GM21447 (cell line): ENCODE measurements around the gene FRMD3.
A peak's percentile ranks its signal among the peaks of the same experiment; 100 is the strongest.
"Not testable (repeated sequence)": the region's sequence is repeated elsewhere in the genome, so short reads cannot be mapped to it uniquely, and the experiment has no call there.

ENCODE experiments used
- ATAC-seq: cut with Tn5 transposase; IDR thresholded peaks from one replicate; pipeline ENCODE4 v1.9.1; 2021; ENCODE audit not compliant: unreplicated experiment

FRMD3 gene

GRCh38 chr9:83523684-83524083, 14.5 kb downstream of the FRMD3 start:
- no peak for ATAC-seq

GRCh38 chr9:83521411-83521810, 16.8 kb downstream of the FRMD3 start:
- no peak for ATAC-seq

GRCh38 chr9:83521011-83521410, 17.2 kb downstream of the FRMD3 start:
- ATAC-seq = no peak

DNA sequence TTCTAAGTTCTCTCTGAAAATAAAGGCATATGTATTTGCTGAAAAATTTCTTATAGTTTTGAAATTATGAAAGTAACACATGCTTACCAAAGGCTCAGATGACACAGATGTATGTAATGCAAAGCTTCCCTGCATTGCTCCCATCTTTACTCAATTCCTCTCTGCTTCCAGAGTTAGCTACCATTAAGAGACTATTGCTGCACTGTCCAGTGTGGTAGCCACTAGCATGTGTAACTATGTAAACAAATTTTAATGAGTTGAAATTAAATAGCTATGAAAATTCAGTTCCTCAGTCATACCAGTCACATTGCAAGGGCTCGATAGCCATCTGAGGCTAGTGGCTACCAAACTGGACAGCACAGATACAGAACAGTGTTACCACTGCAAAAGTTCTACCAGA, 17.9 kb downstream of the FRMD3 start:
- no peak for ATAC-seq

DNA sequence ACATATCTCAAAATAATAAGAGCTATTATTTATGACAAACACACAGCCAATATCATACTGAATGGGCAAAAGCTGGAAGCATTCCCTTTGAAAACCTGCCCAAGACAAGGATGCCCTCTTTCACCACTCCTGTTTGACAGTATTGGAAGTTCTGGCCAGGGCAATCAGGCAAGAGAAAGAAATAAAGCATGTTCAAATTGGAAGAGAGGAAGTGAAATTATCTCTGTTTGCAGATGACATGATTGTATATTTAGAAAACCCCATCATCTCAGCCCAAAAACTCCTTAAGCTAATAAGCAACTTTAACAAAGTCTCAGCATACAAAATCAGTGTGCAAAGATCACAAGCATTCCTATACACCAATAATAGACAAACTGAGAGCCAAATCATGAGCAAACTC, 20.2 kb downstream of the FRMD3 start:
- ATAC-seq = not testable (repeated sequence)

DNA sequence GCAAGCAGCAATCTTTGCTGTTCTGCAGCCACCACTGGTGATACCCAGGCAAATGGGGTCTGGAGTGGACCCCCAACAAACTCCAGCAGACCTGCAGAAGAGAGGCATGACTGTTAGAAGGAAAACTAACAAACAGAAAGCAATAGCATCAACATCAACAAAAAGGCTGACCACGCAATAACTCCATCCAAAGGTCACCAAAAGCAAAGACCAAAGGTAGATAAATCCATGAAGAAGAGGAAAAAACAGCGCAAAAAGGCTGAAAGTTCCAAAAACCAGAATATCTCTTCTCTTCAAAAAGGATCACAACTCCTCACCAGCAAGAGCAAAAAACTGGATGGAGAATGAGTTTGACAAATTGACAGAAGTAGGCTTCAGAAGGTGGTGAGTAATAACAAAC, 23.4 kb downstream of the FRMD3 start:
- ATAC-seq = no peak

DNA sequence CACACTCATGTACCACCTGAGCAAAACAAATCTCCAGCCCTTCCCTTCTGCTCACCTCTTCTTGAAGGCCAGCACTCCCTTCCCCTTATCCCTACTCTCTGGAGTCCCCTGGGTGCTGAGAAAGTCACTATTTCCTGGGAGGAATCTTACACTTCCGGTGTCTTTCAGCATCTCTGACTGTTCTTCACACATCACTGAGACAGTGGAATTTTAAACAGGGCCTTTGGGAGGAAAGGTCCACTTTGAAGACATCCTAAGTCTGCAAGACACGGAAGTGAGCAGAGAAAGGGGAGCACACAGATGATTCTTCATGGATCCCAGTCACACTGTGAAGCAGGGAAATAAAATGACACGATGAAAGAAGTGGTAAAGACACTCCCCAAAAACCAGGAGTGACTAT, 25.6 kb downstream of the FRMD3 start:
- no peak for ATAC-seq

- peak; percentile 89 for ATAC-seq
Measured at GRCh38 chr9:83511051-83511450, 27.1 kb downstream of the FRMD3 start.

- ATAC-seq = no peak
Measured at GRCh38 chr9:83509402-83509801, 28.8 kb downstream of the FRMD3 start.

DNA sequence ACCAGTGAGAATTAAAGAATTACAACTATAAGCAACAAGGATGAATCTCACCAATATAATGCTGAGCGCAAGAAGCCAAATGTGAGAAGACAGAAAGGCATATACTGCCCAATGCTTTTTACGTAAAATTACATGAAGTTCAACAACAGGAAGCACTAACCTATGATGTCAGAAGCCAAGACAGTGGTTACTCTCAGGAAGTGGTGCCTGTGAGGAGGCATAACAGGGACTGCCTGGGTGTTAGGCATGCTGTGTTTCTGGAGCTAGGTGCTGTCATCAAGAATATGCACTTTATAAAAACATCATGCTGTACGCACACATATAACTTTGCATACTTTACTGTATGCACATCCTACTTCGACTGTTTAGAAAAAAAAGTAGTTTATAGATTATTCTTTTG, 30.1 kb downstream of the FRMD3 start:
- ATAC-seq = no peak

DNA sequence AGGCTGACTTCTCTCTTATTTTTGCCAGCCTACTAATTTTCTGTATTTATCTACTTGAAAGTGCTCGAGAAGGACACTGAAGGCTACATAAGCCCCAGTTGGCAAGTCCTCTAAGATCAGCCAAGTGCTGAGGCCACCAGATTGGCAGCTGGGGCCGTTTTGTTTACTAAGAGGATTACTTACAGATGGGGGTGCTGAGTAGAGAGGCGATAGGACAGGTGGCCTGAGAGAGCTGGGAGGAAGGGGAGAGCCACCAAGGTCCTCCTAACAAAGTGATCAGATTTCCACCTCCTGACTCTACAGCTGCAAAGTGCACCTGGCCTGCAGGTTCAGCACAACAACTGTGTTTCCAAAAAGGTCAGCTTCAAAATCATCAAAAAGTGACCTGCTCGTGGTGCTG, 32.9 kb downstream of the FRMD3 start:
- ATAC-seq = no peak

DNA sequence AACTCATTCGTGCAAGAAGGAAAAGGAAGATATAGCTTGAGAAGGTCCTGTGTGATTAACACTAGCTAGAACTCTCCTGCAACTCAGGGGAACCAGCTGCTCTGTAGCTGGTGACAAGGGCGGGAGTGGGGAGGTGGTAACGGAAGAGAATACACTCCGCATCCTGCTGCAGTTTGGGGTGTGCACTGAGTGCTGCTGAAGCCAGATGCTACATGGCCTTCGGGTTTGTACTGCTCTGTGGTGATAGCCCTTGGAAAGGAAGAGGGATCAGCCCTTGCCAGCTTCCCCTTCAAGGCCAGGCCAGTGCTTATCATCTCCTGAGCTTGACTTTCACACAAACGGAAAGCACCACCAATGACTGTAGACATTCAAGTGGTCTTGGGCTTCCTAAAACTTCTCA, 34.3 kb downstream of the FRMD3 start:
- ATAC-seq = no peak

- no peak for ATAC-seq
Measured at GRCh38 chr9:83501565-83501964, 36.6 kb downstream of the FRMD3 start.

GRCh38 chr9:83497441-83497840, 40.8 kb downstream of the FRMD3 start:
- no peak for ATAC-seq

- no peak for ATAC-seq
Measured at GRCh38 chr9:83491995-83492394, 46.2 kb downstream of the FRMD3 start.

DNA sequence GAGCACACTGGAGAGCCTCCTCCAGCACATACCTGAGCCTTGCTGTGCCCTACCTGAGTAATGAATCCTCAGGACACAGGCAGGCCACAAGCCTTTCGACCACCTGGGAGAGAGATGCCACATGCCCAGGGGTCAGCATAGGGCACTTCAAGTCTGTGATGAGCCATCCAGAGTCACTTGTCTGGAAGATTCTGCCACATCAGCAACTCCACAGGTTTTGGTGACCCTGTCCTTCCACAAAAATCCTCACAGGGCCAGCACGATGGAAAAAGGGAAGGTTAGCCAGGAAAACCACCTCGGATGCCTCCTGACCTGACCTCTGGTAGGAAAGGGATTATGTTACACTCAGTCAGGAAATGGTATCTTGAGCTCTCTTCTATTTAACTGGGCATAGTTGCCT, 46.8 kb downstream of the FRMD3 start:
- ATAC-seq = no peak

DNA sequence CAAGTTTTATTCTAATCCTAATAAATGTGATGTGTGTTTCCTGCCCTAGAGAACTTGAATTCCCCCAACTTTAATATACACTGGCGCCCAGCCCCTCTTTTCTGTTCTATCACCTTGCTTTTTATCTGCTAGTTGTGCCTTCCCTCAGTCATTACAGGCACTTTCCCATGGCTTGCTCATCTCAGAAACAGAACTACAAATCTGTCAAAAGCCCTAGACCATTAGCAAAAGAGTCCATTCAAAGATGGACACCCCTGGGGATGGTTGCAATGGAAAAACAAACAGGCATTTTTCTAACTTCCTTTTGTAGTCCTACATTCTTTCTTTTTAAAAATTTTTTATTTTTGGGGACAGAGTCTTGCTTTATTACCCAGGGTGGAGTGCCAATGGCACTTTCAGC, 48.2 kb downstream of the FRMD3 start:
- ATAC-seq = no peak

GRCh38 chr9:83484990-83485389, 53.2 kb downstream of the FRMD3 start:
- no peak for ATAC-seq

GRCh38 chr9:83483223-83483622, 55.0 kb downstream of the FRMD3 start:
- ATAC-seq = no peak

GRCh38 chr9:83479765-83480164, 58.4 kb downstream of the FRMD3 start:
- no peak for ATAC-seq

DNA sequence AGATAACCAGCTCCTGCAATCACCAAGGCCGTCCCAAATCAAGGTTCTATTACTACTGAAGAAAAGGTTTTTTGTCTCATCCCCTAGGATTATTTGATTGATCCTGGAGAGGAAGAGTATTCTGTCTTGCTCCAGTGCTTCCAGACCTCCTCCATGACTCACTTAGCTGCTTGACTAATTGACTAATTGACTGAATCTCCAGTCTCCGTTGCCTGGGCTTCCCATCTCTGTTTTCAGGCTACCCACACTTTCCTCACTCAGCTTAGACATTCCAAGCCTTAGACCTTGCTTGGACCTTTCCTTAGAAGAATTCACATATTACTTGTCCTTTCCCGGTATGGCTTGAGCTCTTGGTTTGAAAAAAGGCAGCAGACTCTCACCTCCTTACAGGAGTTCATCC, 60.6 kb downstream of the FRMD3 start:
- no peak for ATAC-seq

- no peak for ATAC-seq
Measured at GRCh38 chr9:83477120-83477519, 61.1 kb downstream of the FRMD3 start.

DNA sequence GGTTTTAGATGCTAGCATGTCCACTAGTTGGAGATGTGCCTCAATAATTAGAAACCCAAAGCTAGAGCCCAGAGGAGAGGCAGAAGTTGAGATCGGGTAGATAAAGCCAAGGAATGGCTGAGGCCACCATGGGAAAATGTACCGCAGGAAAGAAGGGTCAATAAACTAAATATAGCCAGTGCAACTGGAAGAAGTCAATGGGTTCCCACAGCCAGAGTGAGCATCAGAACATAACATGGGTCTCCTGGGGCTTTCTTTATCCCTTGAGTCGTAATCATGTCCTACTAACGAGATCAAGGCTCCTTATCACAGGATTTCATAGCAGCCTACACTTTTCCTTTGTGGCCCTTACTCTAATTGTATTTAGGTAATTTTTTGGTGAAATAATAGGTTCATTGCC, 61.7 kb downstream of the FRMD3 start:
- no peak for ATAC-seq

DNA sequence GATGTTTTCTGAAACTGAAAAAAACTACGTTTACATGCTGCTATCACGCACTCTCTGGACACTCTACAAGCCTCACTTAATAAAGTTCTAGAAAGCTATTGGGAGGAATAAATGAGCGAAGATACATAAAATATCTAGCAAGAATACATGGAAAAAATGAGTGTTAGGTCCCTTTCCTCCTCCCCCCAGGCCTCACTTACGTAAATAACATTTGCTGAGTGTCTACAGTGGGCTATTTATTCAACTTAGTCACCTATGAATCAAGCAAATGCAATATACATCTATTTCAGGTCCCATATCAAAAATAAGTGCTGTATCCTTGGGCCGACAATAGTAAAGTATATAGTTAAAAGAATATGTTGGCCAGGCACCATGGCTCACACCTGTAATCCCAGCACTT, 62.5 kb downstream of the FRMD3 start:
- no peak for ATAC-seq
